GM12874 (cell line): ENCODE measurements around the gene CDH18.

Experiments used
- CTCF ChIP-seq: IDR thresholded peaks from 2 replicates; pipeline ENCODE4 v1.5.1; 2011; ENCODE audit warnings: low read depth, mild to moderate bottlenecking, control low read depth, low read length, moderate library complexity; ENCODE audit not compliant: insufficient read depth

CDH18 gene

GRCh38 chr5:19555876-19556275 lies 432.1 kb downstream of the CDH18 start:
- no peak for TF ChIP-seq CTCF

GRCh38 chr5:19555436-19555835 lies 432.6 kb downstream of the CDH18 start:
- TF ChIP-seq CTCF = no peak

DNA sequence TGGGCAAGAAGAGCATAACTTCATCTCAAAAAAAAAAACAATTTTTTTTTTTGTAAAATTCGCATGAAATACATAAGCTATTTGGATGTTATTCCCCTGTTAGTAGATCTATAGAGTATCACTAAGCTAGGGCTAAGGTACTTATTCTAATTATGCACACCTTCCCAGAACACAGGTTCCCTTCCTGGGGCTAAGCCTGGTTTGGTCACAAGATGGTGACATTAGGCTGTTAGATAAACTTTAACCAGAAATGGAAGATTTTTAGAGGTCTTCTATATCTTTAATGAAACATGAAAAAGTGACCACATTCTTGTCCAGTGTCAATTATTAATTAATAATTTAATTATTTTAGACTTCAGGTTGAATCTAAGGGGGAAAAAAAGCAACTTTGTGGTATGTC lies 433.5 kb downstream of the CDH18 start:
- TF ChIP-seq CTCF = no peak

GRCh38 chr5:19547640-19548039 lies 440.4 kb downstream of the CDH18 start:
- no peak for TF ChIP-seq CTCF

GRCh38 chr5:19546521-19546920 lies 441.5 kb downstream of the CDH18 start:
- no peak for TF ChIP-seq CTCF

DNA sequence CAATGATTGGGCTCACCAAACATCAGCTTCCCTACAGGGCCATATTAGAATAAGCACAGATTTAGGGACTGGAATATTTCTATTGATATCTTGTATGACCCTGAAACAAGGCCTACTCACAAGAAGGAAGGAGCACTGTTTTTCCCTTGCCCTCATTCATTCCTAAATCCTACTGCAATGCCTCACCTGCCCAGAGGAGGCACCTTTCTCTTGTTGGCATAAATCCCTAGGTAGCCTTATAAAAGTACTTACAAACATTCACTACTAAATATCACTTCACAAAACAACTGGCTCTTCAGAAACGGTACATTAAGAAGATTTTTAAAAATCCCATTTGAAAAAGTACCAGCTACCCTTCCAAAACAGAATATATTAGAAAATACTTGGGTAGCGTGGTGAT lies 449.4 kb downstream of the CDH18 start:
- no peak for TF ChIP-seq CTCF

DNA sequence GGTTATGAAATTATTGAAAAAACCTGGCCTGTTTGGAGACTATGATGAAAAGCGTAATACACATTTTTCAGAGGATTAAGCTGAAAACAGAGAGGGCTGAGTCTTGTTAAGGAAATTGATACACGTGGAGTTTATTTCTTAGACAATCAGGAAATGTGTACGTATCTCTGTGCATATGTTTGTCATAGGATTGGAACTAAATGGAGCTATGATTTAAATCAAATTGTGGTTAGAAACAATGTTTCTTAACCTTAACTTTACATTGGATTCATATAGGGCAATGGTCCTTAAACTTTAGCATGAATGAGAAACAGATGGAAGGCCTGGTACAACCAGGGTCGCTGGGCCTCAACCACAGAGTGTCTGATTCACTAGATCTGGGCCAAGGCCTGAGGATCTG lies 451.6 kb downstream of the CDH18 start:
- no peak for TF ChIP-seq CTCF

- no peak for TF ChIP-seq CTCF
These were observed 453.2 kb downstream of the CDH18 start for GRCh38 chr5:19534751-19535150.
